Duodenal mucosa (tissue), 2 donors: Measurements from ENCODE around the gene RBPMS2.
"Not testable (repeated sequence)": the region's sequence is repeated elsewhere in the genome, so short reads cannot be mapped to it uniquely, and the experiment has no call there.

Experiments used
- H3K27ac ChIP-seq: one replicate; pipeline ENCODE4 v1.7.0; 2013; ENCODE audit warnings: low read depth, low read length
- H3K27me3 ChIP-seq, 2 donors: one replicate each; pipeline ENCODE4 v1.7.0; 2013; ENCODE audit warnings: low read length in 2 of 2, control low read depth in 1 of 2; ENCODE audit not compliant: insufficient read depth in 2 of 2, control insufficient read depth in 1 of 2
- H3K36me3 ChIP-seq, 2 donors: one replicate each; pipeline ENCODE4 v1.7.0; 2013; ENCODE audit warnings: low read length in 2 of 2, control low read depth in 1 of 2; ENCODE audit not compliant: insufficient read depth in 2 of 2, control insufficient read depth in 1 of 2
- H3K4me1 ChIP-seq, 2 donors: one replicate each; pipeline ENCODE4 v1.7.0; 2013; ENCODE audit warnings: low read length in 2 of 2, control low read depth in 1 of 2; ENCODE audit not compliant: insufficient read depth in 2 of 2, control insufficient read depth in 1 of 2
- H3K4me3 ChIP-seq, 2 donors: one replicate each; pipeline ENCODE4 v1.7.0; 2013; ENCODE audit warnings: low read length in 2 of 2, low read depth in 1 of 2
- H3K9ac ChIP-seq, 2 donors: one replicate each; pipeline ENCODE4 v1.7.0; 2013; ENCODE audit warnings: low read length in 2 of 2, low read depth in 1 of 2
- H3K9me3 ChIP-seq, 2 donors: one replicate each; pipeline ENCODE4 v1.7.0; 2013; ENCODE audit warnings: low read length in 2 of 2, control low read depth in 1 of 2; ENCODE audit not compliant: control insufficient read depth in 1 of 2

Gene RBPMS2

GRCh38 chr15:64775551-64776401, at the start of gene RBPMS2:
Gene RBPMS2 (minus strand): TSS chr15:64775589. CDS start chr15:64775319, 270 bp downstream.
- Histone ChIP-seq H3K4me3 (peak within 1 kb of the TSS; percentile 43 to 54), H3K4me1 (no peaks in the 10 kb centered on the region), H3K27ac (peak within 1 kb of the TSS; percentile 32), H3K27me3 (peaks cover 18 to 47% of the 10 kb centered on the region in 2 donors), H3K9ac (peak within 1 kb of the TSS in 1 of 2 donors; percentile 4), H3K9me3 (no peaks in the 10 kb centered on the region), H3K36me3 (no peaks in the 10 kb centered on the region)

DNA sequence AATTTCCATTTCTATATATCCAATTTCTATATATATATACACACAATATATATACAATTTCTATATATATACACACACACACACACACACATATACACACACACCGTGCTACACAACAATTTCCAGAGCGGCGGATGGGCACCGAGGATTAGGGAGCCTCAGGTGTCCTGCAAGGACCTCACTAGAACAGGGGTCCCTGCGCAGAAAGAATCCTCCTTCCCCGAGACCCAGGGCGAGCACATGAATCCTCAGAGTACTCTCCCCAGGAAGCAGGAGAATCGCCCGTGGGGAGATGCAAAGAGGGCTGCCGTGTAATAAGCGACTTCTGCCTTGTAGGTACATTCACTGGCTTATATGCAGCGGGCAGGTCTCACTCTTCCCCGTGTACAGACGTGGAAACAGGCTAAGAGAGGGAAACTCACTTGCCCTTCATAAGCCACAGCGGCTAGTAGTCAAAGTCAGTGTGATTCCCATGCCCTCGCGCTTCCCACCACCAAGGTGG, 49.6 kb upstream of the RBPMS2 start:
- H3K27ac ChIP-seq, result no peak overlapping the region
- no peaks in the 10 kb centered on the region for H3K27me3 ChIP-seq
- no peaks in the 10 kb centered on the region for H3K9me3 ChIP-seq
- H3K4me3 ChIP-seq, result peak overlapping the region; percentile 68 to 73
- H3K36me3 ChIP-seq, result peaks cover 0 to 5% of the 10 kb centered on the region in 2 donors
- H3K9ac ChIP-seq, result peak overlapping the region; percentile 42 to 49
- peaks cover 23 to 27% of the 10 kb centered on the region in 2 donors for H3K4me1 ChIP-seq

DNA sequence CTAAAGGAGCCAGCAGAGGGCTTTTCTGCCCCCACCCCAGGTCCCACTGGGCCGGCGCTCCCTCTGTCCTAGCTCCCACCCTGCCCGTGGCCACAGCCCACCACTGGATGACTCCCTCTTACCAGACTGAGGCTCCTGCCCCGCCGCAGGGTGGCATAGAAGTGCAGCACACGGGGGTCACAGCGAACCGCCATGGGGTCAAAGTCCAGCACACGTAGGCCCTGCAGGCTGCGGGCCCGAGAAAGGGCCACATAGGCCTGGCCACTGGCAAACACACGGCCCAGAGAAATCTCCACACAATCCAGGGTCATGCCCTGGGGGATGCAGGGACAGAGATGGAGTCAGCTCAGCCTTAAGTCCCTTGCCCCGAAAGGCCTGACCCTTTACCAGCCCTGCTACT, 41.1 kb upstream of the RBPMS2 start:
- Histone ChIP-seq H3K27me3 (no peaks in the 10 kb centered on the region), H3K4me3 (no peak overlapping the region), H3K4me1 (no peaks in the 10 kb centered on the region), H3K36me3 (peaks cover 0 to 10% of the 10 kb centered on the region in 2 donors), H3K27ac (no peak overlapping the region), H3K9ac (no peak overlapping the region), H3K9me3 (no peaks in the 10 kb centered on the region)

GRCh38 chr15:64814965-64815364, 39.6 kb upstream of the RBPMS2 start:
- H3K9ac ChIP-seq, H3K4me3 ChIP-seq, H3K9me3 ChIP-seq, H3K27me3 ChIP-seq, H3K36me3 ChIP-seq, H3K27ac ChIP-seq, H3K4me1 ChIP-seq: not testable (repeated sequence)

GRCh38 chr15:64814283-64814682, 38.9 kb upstream of the RBPMS2 start:
- H3K9ac ChIP-seq, H3K36me3 ChIP-seq, H3K9me3 ChIP-seq, H3K27ac ChIP-seq, H3K4me1 ChIP-seq, H3K27me3 ChIP-seq, H3K4me3 ChIP-seq: not testable (repeated sequence)

GRCh38 chr15:64813075-64813474, 37.7 kb upstream of the RBPMS2 start:
- Histone ChIP-seq H3K9me3 (no peaks in the 10 kb centered on the region), H3K36me3 (no peaks in the 10 kb centered on the region), H3K27me3 (no peaks in the 10 kb centered on the region), H3K4me3 (no peak overlapping the region), H3K27ac (no peak overlapping the region), H3K9ac (no peak overlapping the region), H3K4me1 (no peaks in the 10 kb centered on the region)

DNA sequence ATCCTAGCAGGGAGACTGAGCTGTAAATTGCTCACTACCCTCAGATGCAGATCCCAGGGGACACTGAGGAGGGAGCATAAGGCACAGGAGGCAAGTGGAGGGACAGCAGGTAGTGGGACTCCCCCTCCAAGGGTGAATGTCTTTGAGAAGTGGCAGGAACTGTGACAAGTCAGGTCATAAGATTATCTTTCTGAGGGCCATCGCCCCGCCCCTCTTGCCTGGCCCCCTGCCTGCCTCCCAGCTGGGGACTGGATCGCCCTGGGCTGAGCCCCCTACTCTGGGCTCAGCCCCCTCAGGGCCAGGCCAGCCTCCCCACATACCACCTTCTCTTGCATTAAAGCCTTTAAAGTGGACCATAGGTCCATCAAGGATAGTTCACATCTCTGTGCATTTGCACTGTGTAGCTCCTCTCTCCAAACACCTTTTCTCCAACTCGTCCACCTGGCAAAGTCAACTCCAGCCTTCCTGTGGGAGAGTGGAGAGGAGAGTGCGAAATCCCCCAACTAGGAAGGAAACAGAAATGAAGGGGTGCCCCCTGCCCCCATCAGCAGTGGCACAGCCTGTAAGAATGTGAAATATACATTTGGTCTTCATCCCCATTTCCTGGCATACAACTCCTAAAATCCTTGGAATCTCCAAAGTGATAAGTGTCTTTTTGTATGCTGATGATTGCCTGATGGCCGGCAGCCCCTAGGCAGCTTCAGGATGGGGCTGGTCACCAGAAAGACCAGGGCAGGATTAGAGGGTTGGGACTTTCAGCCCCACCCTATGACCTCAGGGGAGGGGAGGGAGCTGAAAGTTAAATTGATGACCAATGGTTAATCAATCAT, 35.3 kb upstream of the RBPMS2 start:
- H3K36me3 ChIP-seq, result no peaks in the 10 kb centered on the region
- no peak overlapping the region for H3K9ac ChIP-seq
- H3K27me3 ChIP-seq, result no peaks in the 10 kb centered on the region
- no peak overlapping the region for H3K4me3 ChIP-seq
- H3K4me1 ChIP-seq, result no peaks in the 10 kb centered on the region
- no peak overlapping the region for H3K27ac ChIP-seq
- H3K9me3 ChIP-seq, result no peaks in the 10 kb centered on the region

GRCh38 chr15:64809649-64810496, 34.5 kb upstream of the RBPMS2 start:
- no peak overlapping the region for H3K4me3 ChIP-seq
- no peak overlapping the region for H3K9ac ChIP-seq
- H3K9me3 ChIP-seq, result no peaks in the 10 kb centered on the region
- no peak overlapping the region for H3K27ac ChIP-seq
- H3K27me3 ChIP-seq, result no peaks in the 10 kb centered on the region
- H3K36me3 ChIP-seq, result no peaks in the 10 kb centered on the region
- H3K4me1 ChIP-seq, result no peaks in the 10 kb centered on the region

DNA sequence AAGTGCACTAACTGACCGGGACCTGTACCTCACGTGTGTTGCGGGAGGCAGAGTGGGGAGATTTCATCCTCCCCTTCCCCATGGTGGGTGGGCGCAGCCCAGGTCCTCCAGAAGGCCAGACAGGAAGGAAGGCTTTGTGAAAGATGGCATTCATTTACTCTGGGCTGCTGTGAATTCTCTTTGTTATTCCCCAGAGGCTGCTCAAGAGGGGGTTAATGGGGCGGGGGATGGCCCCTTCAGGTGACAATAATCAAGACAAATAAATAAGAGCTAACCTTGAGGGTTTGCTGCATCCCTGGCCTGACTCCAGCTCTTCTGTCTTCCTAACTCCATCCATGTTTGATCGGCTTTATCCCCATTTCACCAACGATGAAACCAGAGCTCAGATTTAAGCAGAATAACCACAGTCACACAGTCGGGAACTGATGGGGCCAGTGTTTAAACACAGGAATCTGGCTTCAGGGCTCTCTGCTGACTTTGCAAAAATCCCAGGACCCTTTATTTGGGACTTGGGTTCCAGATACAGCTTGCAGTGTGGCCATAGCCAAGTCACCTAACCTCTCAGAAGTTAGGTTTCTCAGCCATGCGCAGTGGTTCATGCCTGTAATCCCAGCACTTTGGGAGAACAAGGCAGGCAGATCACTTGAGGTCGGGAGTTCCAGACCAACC, 33.5 kb upstream of the RBPMS2 start:
- H3K4me1 ChIP-seq, result no peaks in the 10 kb centered on the region
- no peaks in the 10 kb centered on the region for H3K9me3 ChIP-seq
- no peak overlapping the region for H3K4me3 ChIP-seq
- H3K9ac ChIP-seq, result no peak overlapping the region
- no peaks in the 10 kb centered on the region for H3K36me3 ChIP-seq
- H3K27me3 ChIP-seq, result no peaks in the 10 kb centered on the region
- no peak overlapping the region for H3K27ac ChIP-seq
